ENCODE measurements around the gene FSTL4.

FSTL4 gene

GRCh38 chr5:133341915-133342710 is 270.2 kb downstream of the FSTL4 start:
- DNase-seq (ENCODE audit: low read depth in 2 of 2) = no peak

GRCh38 chr5:133341296-133341695 is 271.0 kb downstream of the FSTL4 start:
- no peak for DNase-seq (ENCODE audit: low read depth in 2 of 2)

DNA sequence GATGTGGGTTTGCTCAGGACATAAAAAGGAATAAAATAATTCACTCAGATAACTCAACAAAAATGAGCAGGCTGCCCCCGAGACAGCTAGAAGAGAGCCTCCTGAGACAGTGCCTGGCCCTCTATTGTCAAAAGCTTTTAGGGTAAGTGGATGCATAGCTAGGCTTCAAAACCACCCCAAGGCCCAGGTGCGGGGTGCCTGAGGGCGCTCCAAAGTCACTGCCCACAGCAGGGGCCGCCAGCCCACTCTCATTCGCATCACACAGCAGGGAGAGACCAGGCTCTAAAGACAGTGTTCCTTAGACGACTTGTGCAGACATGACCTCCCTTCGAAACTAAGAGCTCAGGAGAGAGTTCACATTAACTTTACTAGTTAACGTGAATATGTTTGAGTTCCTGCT is 271.5 kb downstream of the FSTL4 start:
- DNase-seq (ENCODE audit: low read depth in 2 of 2) = no peak

DNA sequence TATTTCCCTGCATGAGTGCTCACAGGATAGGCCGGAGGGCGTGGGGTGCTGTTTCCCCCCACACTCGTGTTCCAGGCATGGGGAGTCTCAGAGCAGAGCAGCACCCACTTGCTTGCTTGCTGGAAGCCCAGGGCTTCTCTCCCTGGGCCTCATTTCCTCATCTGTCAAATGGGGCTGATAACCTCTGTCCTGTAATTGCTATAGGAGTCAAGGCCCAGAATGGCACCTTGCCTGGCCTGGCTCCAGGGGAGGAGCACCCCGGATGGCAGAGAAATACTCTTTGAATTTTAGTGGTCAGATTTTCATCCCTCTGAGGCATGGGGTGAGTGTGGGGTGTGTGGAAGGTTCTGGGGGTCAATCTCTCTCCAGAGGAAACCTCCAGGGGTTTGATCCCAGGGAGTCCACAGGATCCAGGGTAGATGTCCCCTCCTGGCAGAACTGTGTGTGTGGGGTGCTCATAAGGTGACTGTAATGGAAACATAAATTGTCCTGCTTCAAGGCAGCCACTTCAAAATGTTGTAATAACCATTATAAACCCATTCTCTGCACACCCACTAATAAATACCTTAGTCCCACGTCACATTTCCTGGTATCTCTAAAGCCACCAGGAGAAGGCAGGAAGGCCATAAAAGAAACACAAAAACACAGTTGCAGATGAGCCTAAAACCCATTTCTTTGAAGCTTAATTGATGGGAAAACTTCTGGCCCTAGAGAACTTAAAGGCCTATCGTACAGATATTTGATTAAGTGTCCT is 272.2 kb downstream of the FSTL4 start:
- no peak for DNase-seq (ENCODE audit: low read depth in 2 of 2)

- DNase-seq (ENCODE audit: low read depth in 2 of 2) = no peak
Measured at GRCh38 chr5:133338504-133339355, 273.6 kb downstream of the FSTL4 start.

DNA sequence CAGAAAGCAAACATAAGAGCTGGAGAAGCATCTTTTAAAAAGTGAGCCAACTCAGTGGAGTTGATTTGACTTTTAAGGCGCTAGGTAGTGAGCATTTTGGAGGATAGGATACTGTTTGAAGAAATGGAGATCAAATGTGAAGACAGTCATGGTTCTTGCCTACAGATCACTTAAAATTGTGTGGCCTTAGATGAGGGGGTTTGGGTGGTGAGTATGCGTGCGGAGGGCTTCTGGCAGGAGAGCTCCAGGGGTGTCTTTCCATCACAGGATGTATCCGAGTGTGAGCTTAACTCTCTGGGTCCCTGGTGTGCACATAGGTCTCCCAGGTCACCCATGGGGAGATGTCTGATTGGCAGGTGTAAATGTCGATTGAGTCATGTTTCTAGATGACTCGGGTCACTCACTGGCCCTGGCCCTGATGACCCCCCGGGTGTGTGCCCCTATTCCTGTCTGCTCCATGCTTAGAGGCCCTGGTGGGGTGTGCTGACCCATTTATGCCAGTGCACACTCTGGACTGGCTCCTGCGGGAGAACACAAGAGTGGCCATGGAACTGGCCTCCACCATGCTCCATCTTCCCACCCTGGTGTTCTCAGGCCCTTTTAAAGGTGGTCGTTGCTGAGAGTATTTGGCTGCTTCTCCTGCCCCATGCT is 274.4 kb downstream of the FSTL4 start:
- DNase-seq (ENCODE audit: low read depth in 2 of 2) = no peak

DNA sequence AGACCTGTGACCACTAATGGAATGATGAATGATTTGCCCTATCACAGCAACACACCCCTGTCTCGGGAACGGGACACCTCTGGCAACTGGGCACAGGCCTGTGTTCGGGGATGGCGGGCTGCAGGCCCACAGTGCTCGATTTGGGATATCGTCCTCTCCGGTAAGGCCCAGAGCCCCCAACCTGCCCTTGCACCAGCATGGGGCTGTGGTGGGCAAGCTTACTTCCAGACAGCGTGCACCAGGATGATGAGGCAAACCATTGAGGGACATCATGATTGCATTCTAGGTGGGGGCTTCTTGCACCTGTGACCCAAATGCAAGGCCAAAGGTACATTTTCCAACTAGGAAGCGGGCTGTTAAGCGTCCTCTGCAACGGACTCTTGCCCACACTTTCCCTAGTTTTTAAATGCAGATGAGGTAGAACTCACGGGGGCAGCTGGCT is 275.4 kb downstream of the FSTL4 start:
- DNase-seq (ENCODE audit: low read depth in 2 of 2) = no peak

- DNase-seq (ENCODE audit: low read depth in 2 of 2) = no peak
Measured at GRCh38 chr5:133336121-133336968, 276.0 kb downstream of the FSTL4 start.

DNA sequence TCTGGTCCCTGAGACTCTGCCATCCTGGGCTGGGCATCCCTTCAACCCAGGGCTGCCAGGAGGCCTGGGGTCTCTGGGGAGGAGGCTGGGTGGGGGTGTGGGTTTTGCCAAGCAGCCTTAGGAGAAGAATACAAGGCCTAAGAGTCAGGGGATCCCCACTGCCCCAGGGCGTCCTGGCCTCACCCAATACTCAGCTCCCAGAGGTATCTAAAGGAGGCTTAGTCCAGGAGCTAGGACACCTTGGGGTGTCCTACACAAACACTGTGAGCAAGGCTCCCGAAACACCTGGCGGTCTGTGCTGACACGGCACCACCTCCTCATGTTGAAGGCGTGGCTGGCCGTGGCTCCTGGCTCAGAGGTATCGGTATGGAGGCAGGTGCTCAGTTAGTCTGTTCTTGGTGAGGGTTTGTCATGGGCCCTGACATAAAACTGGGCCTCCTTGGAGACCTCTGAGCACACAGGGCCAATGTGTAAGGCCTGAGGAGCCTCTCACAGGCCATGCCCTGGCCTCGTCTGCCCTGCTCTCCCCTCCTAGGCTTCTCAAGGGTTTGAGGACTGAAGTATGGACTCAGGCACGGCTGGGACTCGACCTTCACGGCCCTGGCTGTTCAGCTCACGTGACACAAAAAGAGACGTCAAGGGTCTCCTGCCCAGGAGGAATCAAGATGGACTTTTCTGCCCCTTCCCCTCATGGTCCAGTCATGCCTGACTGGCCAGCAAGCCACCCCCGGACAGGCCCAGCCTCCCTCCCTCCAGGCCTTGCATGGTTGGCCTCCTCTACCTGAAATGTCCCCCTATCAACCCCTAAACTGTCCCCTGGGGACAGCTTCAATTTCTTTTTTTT is 277.3 kb downstream of the FSTL4 start:
- DNase-seq (ENCODE audit: low read depth in 2 of 2) = no peak

DNA sequence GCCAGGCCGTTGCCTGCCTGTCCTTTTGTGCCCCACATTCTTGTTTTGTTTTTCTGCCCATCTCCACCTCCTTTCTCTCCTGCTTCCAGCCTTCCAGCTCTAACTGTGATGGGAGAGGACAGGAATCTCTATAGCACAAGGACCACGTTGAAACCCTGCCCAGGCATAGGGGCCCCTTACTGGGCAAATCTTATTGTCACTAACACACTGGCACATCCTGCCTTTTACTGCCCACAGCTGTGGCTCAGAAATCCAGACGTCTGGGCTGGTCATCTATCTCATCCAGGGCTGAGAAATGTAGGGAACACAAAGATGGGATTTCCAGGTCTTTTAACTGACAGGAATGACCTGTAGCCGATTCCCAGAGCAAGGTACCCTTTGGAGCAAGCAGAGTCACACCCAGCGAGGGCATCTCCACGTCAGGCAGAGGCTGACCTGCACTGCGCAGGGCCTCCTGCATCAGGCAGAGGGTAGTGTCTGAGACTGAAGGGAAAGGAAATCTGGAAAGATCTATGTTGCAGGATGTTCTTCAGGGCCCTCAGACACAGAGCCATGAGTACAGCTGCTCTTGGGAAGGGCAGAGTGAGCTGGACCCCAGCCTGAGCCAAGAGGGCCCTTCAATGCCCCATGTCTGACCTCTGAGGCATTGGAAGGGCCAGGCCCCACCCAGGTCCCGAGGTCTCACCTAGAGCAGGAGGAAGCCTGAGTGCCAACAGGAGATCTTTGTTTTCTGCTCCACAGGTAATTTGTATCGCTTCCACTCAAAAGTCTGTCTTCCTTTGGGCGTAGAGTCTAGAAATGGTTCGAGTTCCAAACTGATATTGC is 278.8 kb downstream of the FSTL4 start:
- no peak for DNase-seq (ENCODE audit: low read depth in 2 of 2)

- no peak for DNase-seq (ENCODE audit: low read depth in 2 of 2)
Measured at GRCh38 chr5:133332439-133333024, 279.8 kb downstream of the FSTL4 start.

DNA sequence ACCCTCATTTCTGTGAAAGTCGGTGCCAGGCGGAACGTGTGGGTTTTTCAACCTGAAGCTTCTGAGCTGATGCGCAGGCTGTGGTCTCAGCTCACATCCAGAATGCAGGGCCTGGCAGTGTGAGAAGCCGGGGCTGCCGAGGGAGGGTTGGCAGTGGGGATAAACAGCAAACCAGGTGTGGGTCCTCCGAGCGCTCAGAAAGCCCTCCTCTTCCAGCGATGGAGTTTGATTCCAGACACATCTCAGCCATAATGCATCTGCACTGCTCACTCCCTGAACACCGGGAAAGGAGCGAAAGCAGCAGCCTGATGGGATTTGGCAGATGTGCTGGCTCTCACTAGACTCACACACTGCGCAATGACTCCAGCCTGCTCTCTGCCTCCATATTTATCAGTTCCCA is 280.4 kb downstream of the FSTL4 start:
- no peak for DNase-seq (ENCODE audit: low read depth in 2 of 2)

DNA sequence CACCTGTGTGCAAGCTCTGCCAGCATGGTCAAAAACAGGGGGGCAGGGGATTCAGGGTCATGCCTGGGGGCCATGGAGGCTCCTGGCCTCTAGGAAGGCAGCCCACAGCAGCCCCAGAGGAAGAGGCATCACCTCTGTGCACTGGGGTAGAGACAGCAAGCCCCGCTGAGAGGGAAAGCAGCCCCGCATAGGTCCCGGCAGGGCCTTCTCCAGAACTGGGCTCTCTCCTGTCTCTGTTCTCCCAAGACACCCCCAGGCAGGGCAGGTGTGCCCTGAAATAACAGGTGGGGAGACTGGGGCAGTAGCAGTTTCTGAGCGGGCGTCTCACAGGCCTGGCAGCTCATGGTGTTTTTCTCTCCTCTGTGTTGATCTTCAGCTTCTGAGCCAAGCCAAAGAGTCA is 281.4 kb downstream of the FSTL4 start:
- no peak for DNase-seq (ENCODE audit: low read depth in 2 of 2)

DNA sequence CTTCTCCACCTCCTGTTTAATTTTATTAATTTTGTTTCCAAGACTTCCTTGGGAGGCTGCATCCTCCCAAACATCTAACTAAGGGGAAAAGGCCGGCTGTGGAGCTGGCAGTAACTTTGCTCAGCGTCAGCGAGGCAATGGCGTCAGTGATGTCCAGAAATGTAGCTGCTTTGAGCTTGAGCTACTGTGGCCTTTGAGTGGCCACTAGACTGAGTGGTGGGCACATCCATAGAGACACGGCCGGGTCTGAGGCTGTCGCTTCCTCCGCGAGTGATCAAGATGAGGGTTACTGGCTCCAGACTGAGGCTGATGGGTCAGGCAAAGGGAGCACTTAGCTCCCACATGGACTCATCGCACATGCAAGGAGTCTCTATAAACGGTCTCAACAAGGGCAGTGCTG is 283.5 kb downstream of the FSTL4 start:
- DNase-seq (ENCODE audit: low read depth in 2 of 2) = no peak

- DNase-seq (ENCODE audit: low read depth in 2 of 2) = no peak
Measured at GRCh38 chr5:133327946-133328401, 284.4 kb downstream of the FSTL4 start.

DNA sequence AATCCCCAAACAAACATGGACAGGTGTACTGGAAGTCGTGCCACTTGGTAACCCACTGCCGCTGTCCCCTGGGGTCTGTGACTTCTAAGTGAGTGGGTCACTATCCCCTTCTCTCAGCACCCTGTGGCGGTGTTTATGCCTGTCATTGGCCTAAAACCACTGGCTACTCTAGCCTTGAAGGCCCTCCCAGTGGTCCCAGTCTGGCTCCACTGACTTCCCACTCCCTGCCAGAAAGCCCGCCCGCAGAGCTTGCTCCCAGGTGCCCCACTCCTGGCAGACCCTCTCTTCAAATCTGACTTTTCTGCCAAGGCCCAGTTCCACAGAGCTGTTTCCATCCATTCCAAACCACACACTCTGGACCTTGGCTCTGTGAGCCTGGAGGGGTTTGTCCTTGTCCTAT is 286.0 kb downstream of the FSTL4 start:
- no peak for DNase-seq (ENCODE audit: low read depth in 2 of 2)

GRCh38 chr5:133325864-133326263 is 286.5 kb downstream of the FSTL4 start:
- no peak for DNase-seq (ENCODE audit: low read depth in 2 of 2)

DNA sequence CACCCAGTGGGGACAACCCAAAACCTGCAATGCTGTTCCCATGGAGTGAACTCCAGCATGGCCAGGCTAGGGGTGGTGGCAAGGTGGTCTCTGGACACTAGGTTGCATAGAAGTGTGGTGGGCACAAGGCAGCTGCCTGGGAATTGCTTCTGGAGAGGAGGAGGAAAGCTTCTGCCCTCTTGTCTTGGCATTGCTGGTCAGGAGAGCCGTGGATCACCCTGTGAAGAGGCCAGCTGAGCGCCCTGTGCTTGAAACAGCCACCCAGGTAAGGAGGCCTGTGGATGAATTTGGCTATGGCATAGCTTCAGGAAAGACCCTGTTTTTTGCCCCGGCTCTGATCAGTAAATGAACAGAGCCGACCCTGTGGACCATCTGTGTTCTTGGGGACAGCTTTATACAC is 287.4 kb downstream of the FSTL4 start:
- DNase-seq (ENCODE audit: low read depth in 2 of 2) = no peak
